ENCODE results near the gene ARHGAP18. TPM values are rescaled to one million over a fixed set of nuclear protein-coding genes. Genes with fewer than 3 reads are reported as not detected.

Gene ARHGAP18
- total and polyA plus RNA-seq, 10 donors: 4.6 to 18.7 (median 15.4) TPM

DNA sequence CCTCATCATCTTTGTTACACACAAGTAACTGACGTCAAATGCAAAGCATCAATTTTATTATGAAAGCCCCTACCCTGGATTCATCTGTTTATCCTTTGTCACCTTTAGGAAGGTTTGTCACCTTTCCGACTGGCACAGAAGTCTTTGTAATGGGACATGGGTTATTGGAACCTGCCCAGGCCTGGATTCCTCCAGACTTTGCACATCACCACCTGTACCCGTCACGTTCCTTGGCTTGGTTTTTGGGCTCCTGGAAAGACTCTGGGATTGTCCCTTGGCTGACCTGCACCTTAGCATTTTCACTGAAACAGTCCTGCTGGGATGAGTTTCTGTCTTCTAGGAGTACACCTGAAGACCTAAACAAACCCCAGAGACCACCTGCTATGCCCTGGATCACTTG, 15.4 kb upstream of the ARHGAP18 start:
- no peak for DNase-seq
- no peak overlapping the region for H3K27ac ChIP-seq
- H3K27me3 ChIP-seq (replicated peaks in 1 of 7): no peaks in the 10 kb centered on the region
- intact Hi-C loops (cut with DNase I; ENCODE audit: low total_unique reads): loop anchor here (10.0 kb wide), 1 partner anchor 131 kb away; no protein-coding TSS in a partner anchor
- TF ChIP-seq POLR2AphosphoS5 (IDR thresholded peaks at IDR 0.05) (no peak), POLR2A (IDR thresholded peaks at IDR 0.05) (no peak)
- TF ChIP-seq, protein P1, sequence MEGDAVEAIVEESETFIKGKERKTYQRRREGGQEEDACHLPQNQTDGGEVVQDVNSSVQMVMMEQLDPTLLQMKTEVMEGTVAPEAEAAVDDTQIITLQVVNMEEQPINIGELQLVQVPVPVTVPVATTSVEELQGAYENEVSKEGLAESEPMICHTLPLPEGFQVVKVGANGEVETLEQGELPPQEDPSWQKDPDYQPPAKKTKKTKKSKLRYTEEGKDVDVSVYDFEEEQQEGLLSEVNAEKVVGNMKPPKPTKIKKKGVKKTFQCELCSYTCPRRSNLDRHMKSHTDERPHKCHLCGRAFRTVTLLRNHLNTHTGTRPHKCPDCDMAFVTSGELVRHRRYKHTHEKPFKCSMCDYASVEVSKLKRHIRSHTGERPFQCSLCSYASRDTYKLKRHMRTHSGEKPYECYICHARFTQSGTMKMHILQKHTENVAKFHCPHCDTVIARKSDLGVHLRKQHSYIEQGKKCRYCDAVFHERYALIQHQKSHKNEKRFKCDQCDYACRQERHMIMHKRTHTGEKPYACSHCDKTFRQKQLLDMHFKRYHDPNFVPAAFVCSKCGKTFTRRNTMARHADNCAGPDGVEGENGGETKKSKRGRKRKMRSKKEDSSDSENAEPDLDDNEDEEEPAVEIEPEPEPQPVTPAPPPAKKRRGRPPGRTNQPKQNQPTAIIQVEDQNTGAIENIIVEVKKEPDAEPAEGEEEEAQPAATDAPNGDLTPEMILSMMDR (IDR thresholded peaks at IDR 0.05 in 8 of 11, conservative IDR thresholded peaks at IDR 0.05 in 3 of 11): no peak
- no peaks in the 10 kb centered on the region for H3K36me3 ChIP-seq
- H3K4me3 ChIP-seq: no peak overlapping the region
- peaks cover 0 to 3% (median 0%) of the 10 kb centered on the region in 6 donors for H3K4me1 ChIP-seq
- no peaks in the 10 kb centered on the region for H3K9me3 ChIP-seq
- WGBS, 5 donors: 94 to 98% (median 95%) methylated on average over 4 of the region's 4 CpGs

DNA sequence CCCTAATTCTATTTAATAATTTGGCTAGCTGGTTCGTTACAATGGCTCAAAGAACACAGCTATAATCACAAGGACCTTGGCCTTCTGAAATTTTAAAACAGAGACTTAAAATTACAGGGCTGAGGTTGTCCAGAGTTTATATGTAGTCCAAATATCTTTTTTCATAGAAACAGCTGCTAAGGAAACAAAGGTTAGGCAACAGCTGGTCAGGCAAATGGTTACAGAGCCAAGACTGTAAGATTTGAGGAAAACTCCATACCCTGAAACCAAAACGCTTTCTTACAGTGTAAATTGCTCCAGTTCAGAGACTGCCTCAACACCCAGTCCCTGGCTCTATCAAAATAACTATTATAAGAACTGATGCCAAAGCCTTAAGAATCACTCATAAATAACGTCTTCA, 9.7 kb upstream of the ARHGAP18 start:
- intact Hi-C loops (cut with DNase I; ENCODE audit: low total_unique reads): loop anchor here (10.0 kb wide), 1 partner anchor 125 kb away; no protein-coding TSS in a partner anchor
- no peak for DNase-seq
- no peaks in the 10 kb centered on the region for H3K36me3 ChIP-seq
- H3K27me3 ChIP-seq (replicated peaks in 1 of 7): no peaks in the 10 kb centered on the region
- no peak for TF ChIP-seq POLR2A (IDR thresholded peaks at IDR 0.05)
- TF ChIP-seq, protein P1 (IDR thresholded peaks at IDR 0.05 in 8 of 11, conservative IDR thresholded peaks at IDR 0.05 in 3 of 11): no peak
- TF ChIP-seq POLR2AphosphoS5 (IDR thresholded peaks at IDR 0.05): no peak
- 69 to 84% (median 76%) methylated on average over 3 of the region's 3 CpGs for WGBS, 5 donors
- H3K4me1 ChIP-seq: no peaks in the 10 kb centered on the region
- H3K27ac ChIP-seq: no peak overlapping the region
- no peak overlapping the region for H3K4me3 ChIP-seq
- no peaks in the 10 kb centered on the region for H3K9me3 ChIP-seq

DNA sequence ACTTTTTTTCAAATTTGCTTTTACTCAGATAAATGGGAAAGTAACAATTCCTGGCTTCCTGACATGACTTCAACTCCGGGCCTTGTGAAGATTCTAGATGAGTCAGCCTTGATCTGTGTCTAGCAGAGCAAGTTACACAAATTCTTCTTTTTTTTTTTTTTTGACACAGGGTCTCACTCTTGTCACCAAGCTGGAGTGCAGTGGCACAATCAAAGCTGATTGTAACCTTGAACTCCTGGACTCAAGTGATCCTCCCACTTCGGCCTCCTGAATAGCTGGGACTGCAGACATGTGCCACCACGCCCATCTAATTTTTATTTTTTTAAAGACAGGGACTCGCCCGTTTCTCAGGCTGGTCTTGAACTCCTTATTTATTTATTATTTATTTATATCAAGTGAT, 7.3 kb upstream of the ARHGAP18 start:
- intact Hi-C loops (cut with DNase I; ENCODE audit: low total_unique reads): no loop called here
- Histone ChIP-seq H3K9me3 (no peaks in the 10 kb centered on the region), H3K27me3 (replicated peaks in 1 of 7) (no peaks in the 10 kb centered on the region), H3K4me1 (peaks cover 0 to 13% (median 0%) of the 10 kb centered on the region in 6 donors), H3K4me3 (no peak overlapping the region), H3K36me3 (no peaks in the 10 kb centered on the region), H3K27ac (no peak overlapping the region)
- TF ChIP-seq, protein P1 (IDR thresholded peaks at IDR 0.05 in 8 of 11, conservative IDR thresholded peaks at IDR 0.05 in 3 of 11): no peak
- TF ChIP-seq POLR2A (IDR thresholded peaks at IDR 0.05): no peak
- TF ChIP-seq POLR2AphosphoS5 (IDR thresholded peaks at IDR 0.05): no peak
- WGBS, 5 donors: 64 to 82% (median 80%) methylated on average over 5 of the region's 5 CpGs
- no peak for DNase-seq

DNA sequence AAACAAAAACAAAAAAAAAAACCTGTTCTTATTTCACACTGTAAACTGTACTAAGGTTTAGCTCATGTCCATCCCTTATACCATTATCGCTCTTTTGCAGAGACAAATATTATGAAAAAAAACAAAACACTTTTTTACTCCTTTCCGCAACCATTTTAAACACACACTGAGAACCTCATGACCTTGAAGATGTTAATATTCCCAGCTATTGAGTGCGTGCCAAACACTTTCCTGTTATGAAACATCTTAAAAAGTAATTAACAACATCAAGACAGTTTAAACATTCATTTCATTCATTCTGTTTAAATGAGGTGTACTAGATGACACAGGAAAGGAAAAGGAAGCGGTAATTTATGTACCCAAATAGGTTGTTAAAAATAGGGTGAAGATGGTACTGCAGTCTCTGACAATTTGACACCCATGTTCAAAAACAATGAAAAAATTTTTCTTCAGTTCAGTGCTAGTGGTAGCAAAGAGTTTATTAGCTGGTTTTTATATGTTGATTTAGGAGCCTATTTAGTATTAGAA, 3.9 kb upstream of the ARHGAP18 start:
- no peak overlapping the region for H3K27ac ChIP-seq
- H3K4me3 ChIP-seq: no peak overlapping the region
- no peak for DNase-seq

More for the DNA sequence above, 3.9 kb upstream of the ARHGAP18 start:
- Histone ChIP-seq H3K4me1 (peaks cover under 1 to 32% (median 15%) of the 10 kb centered on the region in 6 donors), H3K9me3 (no peaks in the 10 kb centered on the region), H3K27me3 (replicated peaks in 1 of 7) (no peaks in the 10 kb centered on the region), H3K36me3 (no peaks in the 10 kb centered on the region)
- WGBS, 5 donors: 72 to 80% (median 75%) methylated on average over 4 of the region's 4 CpGs
- intact Hi-C loops (cut with DNase I; ENCODE audit: low total_unique reads): no loop called here
- TF ChIP-seq, protein P1 (IDR thresholded peaks at IDR 0.05 in 8 of 11, conservative IDR thresholded peaks at IDR 0.05 in 3 of 11): peak in 2 of 11 experiments; percentile 7 to 14
- TF ChIP-seq POLR2A (IDR thresholded peaks at IDR 0.05): no peak
- no peak for TF ChIP-seq POLR2AphosphoS5 (IDR thresholded peaks at IDR 0.05)

Measured in spleen (tissue), 11 donors.